IMR-90 (cell line): ENCODE results near the gene SPATA9. TPM values are rescaled to one million over a fixed set of nuclear protein-coding genes. Genes with fewer than 3 reads are reported as not detected.

Source experiments
- ATAC-seq: fragments of 200-7000 bp; cut with Tn5 transposase; 2 replicates; pipeline ENCODE4 v1.9.1; 2020; ENCODE audit warnings: low read depth, mild to moderate bottlenecking, moderate library complexity
- BruUV-seq: library from RNA; stranded (reverse); fragments of 400-500 nt; replicated peaks from 2 replicates; lab custom pipeline; 2021; lab: Mats Ljungman, UMichigan
- CTCF ChIA-PET: fragments of 300-600 bp; formaldehyde crosslinking; extraction: SDS; loops from one replicate; lab custom pipeline; 2021; ENCODE audit warnings: antibody characterized with exemption; lab: Yijun Ruan, JAX
- POLR2A ChIA-PET: fragments of 300-600 bp; sonication (Branson Sonifier 250); formaldehyde crosslinking; loops from one replicate; lab custom pipeline; 2022; ENCODE audit warnings: antibody characterized with exemption; ENCODE audit not compliant: unreplicated experiment; lab: Charles Lee
- DNase-seq: peaks from one replicate; pipeline ENCODE4 v3.0.0; 2013
- H2AFZ ChIP-seq: replicated peaks from 2 replicates; pipeline ENCODE3; 2013; ENCODE audit warnings: low read length, mild to moderate bottlenecking; ENCODE audit not compliant: poor library complexity
- H2AK5ac ChIP-seq: 2 replicates; pipeline ENCODE4 v1.6.1; 2013; ENCODE audit warnings: low read depth, low read length, inconsistent platforms
- H2AK9ac ChIP-seq: replicated peaks from 2 replicates; pipeline ENCODE3; 2013; ENCODE audit warnings: mild to moderate bottlenecking, low read depth, low read length, moderate library complexity; ENCODE audit not compliant: poor library complexity
- H2BK120ac ChIP-seq: 2 replicates; pipeline ENCODE4 v1.6.1; 2013; ENCODE audit warnings: low read depth, low read length, inconsistent platforms
- H2BK15ac ChIP-seq: 3 replicates; pipeline ENCODE4 v1.6.1; 2013; ENCODE audit warnings: low read depth, low read length, inconsistent platforms
- H2BK20ac ChIP-seq: 2 replicates; pipeline ENCODE4 v1.6.1; 2013; ENCODE audit warnings: low read depth, mild to moderate bottlenecking, inconsistent platforms, low read length, moderate library complexity
- H2BK5ac ChIP-seq: 2 replicates; pipeline ENCODE4 v1.6.1; 2013; ENCODE audit warnings: mild to moderate bottlenecking, low read depth, low read length, inconsistent platforms; ENCODE audit not compliant: poor library complexity, severe bottlenecking
- H3K14ac ChIP-seq: replicated peaks from 2 replicates; pipeline ENCODE4 v1.6.1; 2013; ENCODE audit warnings: low read depth, low read length, inconsistent platforms
- H3K18ac ChIP-seq: 2 replicates; pipeline ENCODE4 v1.6.1; 2013; ENCODE audit warnings: low read depth, low read length, control low read depth
- H3K23ac ChIP-seq: 2 replicates; pipeline ENCODE4 v1.6.1; 2013; ENCODE audit warnings: low read depth, low read length, inconsistent platforms
- H3K27ac ChIP-seq: 2 replicates; pipeline ENCODE4 v1.5.1; 2013; ENCODE audit warnings: mild to moderate bottlenecking, control low read depth, low read length; ENCODE audit not compliant: insufficient read depth
- H3K27me3 ChIP-seq: 2 replicates; pipeline ENCODE4 v1.6.1; 2013; ENCODE audit warnings: low read length; ENCODE audit not compliant: control insufficient read depth, insufficient read depth
- H3K36me3 ChIP-seq: 2 replicates; pipeline ENCODE4 v1.6.1; 2013; ENCODE audit warnings: low read length, mixed read lengths; ENCODE audit not compliant: control insufficient read depth, insufficient read depth
- H3K4ac ChIP-seq: 2 replicates; pipeline ENCODE4 v1.6.1; 2013; ENCODE audit warnings: low read depth, low read length, inconsistent platforms
- H3K4me1 ChIP-seq: 2 replicates; pipeline ENCODE4 v1.6.1; 2013; ENCODE audit warnings: low read length, mixed read lengths; ENCODE audit not compliant: control insufficient read depth, insufficient read depth
- H3K4me2 ChIP-seq: 2 replicates; pipeline ENCODE4 v1.6.1; 2013; ENCODE audit warnings: low read depth, mild to moderate bottlenecking, control low read depth, low read length, moderate library complexity
- H3K4me3 ChIP-seq: 2 replicates; pipeline ENCODE4 v1.5.1; 2013; ENCODE audit warnings: low read depth, mild to moderate bottlenecking, control low read depth, low read length, moderate library complexity; ENCODE audit not compliant: insufficient read depth
- H3K56ac ChIP-seq: 2 replicates; pipeline ENCODE4 v1.6.1; 2013; ENCODE audit warnings: low read length, inconsistent platforms; ENCODE audit not compliant: insufficient read depth; ENCODE audit errors: extremely low read depth
- H3K79me1 ChIP-seq, 2 experiments: 2 replicates each; pipeline ENCODE4 v1.6.1; 2013; ENCODE audit warnings: low read length in 2 of 2, inconsistent platforms in 1 of 2, low read depth in 1 of 2
- H3K9ac ChIP-seq: 2 replicates; pipeline ENCODE4 v1.6.1; 2013; ENCODE audit warnings: low read depth, low read length, control low read depth
- H3K9me1 ChIP-seq: 2 replicates; pipeline ENCODE4 v1.6.1; 2013; ENCODE audit warnings: low read length, inconsistent platforms; ENCODE audit not compliant: insufficient read depth
- H3K9me3 ChIP-seq: 2 replicates; pipeline ENCODE4 v1.6.1; 2013; ENCODE audit warnings: low read length; ENCODE audit not compliant: control insufficient read depth, insufficient read depth
- H4K20me1 ChIP-seq: 2 replicates; pipeline ENCODE4 v1.6.1; 2013; ENCODE audit warnings: low read length, inconsistent platforms; ENCODE audit not compliant: insufficient read depth
- H4K5ac ChIP-seq: 2 replicates; pipeline ENCODE4 v1.6.1; 2013; ENCODE audit warnings: mild to moderate bottlenecking, low read depth, low read length, control low read depth
- H4K8ac ChIP-seq, 2 experiments: 2 replicates each; pipeline ENCODE4 v1.6.1; 2013; ENCODE audit warnings: low read depth in 2 of 2, low read length in 2 of 2, control low read depth in 1 of 2, inconsistent platforms in 1 of 2
- H4K91ac ChIP-seq: 2 replicates; pipeline ENCODE4 v1.6.1; 2013; ENCODE audit warnings: low read depth, low read length, inconsistent platforms; ENCODE audit not compliant: insufficient read depth
- BHLHE40 ChIP-seq: fragments of 150-350 bp; IDR thresholded peaks from 2 replicates; pipeline ENCODE4 v1.6.1; 2016; ENCODE audit warnings: mild to moderate bottlenecking, low read depth, low read length
- CEBPB ChIP-seq: IDR thresholded peaks from 2 replicates; pipeline ENCODE4 v1.6.1; 2012; ENCODE audit warnings: low read depth, low read length, improper control_type of control experiment
- CHD1 ChIP-seq: IDR thresholded peaks from 2 replicates; pipeline ENCODE4 v1.6.1; 2012; ENCODE audit warnings: low read depth, low read length, improper control_type of control experiment
- FOS ChIP-seq: fragments of 150-350 bp; IDR thresholded peaks from 2 replicates; pipeline ENCODE4 v1.6.1; 2016; ENCODE audit warnings: low read depth, low read length
- MAFK ChIP-seq: IDR thresholded peaks from 2 replicates; pipeline ENCODE4 v1.6.1; 2012; ENCODE audit warnings: low read depth, low read length, improper control_type of control experiment
- MXI1 ChIP-seq: IDR thresholded peaks from 2 replicates; pipeline ENCODE4 v1.6.1; 2012; ENCODE audit warnings: low read depth, mild to moderate bottlenecking, low read length, moderate library complexity, borderline replicate concordance
- NFE2L2 ChIP-seq: fragments of 150-350 bp; IDR thresholded peaks from 2 replicates; pipeline ENCODE4 v1.6.1; 2016; ENCODE audit warnings: low read depth, mild to moderate bottlenecking, low read length
- POLR2A ChIP-seq: IDR thresholded peaks from 2 replicates; pipeline ENCODE4 v1.6.1; 2012; ENCODE audit warnings: mild to moderate bottlenecking, low read depth, low read length
- RAD21 ChIP-seq: IDR thresholded peaks from 2 replicates; pipeline ENCODE4 v1.6.1; 2012; ENCODE audit warnings: low read length, improper control_type of control experiment
- RCOR1 ChIP-seq: IDR thresholded peaks from 2 replicates; pipeline ENCODE4 v1.6.1; 2012; ENCODE audit warnings: mild to moderate bottlenecking, low read length, improper control_type of control experiment; ENCODE audit not compliant: insufficient replicate concordance
- RFX5 ChIP-seq: IDR thresholded peaks from 2 replicates; pipeline ENCODE4 v1.8.0; 2012; ENCODE audit warnings: low read depth, mild to moderate bottlenecking, low read length, moderate library complexity
- SMC3 ChIP-seq: fragments of 150-350 bp; IDR thresholded peaks from 2 replicates; pipeline ENCODE4 v1.6.1; 2016; ENCODE audit warnings: low read depth, mild to moderate bottlenecking, antibody characterized with exemption, low read length, moderate library complexity
- WGBS, 2 experiments: methylation state at CpG; one replicate each; pipeline versions ENCODE4 v1.1.5 to v1.1.7; 2013; ENCODE audit warnings: missing lambda C conversion rate in 2 of 2; ENCODE audit not compliant: insufficient read length in 1 of 2; ENCODE audit errors: extremely low coverage in 2 of 2; 5-methylcytosine and 5-hydroxymethylcytosine counted together
- dilution Hi-C: fragments of 300-500 bp; cut with HindIII; formaldehyde crosslinking; loops from one replicate; pipeline ENCODE4 v1.14.3; 2018; ENCODE audit warnings: low sequenced_read_pairs; ENCODE audit not compliant: unreplicated experiment
- in situ Hi-C: fragments of 300-500 bp; cut with MboI; formaldehyde crosslinking; loops from 3 replicates; pipeline ENCODE4 v1.14.3; 2019; ENCODE audit warnings: low sequenced_read_pairs, inconsistent platforms, mixed read lengths
- intact Hi-C: fragments of 100-400 bp; cut with micrococcal nuclease; formaldehyde crosslinking; loops from 2 replicates; pipeline ENCODE4 v1.10.0; 2022
- polyA plus RNA-seq, 3 experiments: library from polyadenylated mRNA; depleted of rRNA; stranded (reverse); fragments of >200 nt; gene quantifications; 2 replicates each; pipeline ENCODE4 v1.2.3, GENCODE V29; 2012; ENCODE audit warnings: low replicate concordance in 1 of 3
- total RNA-seq: library from RNA; depleted of rRNA; stranded (reverse); fragments of >200 nt; gene quantifications from 2 replicates; pipeline ENCODE4 v1.2.3, GENCODE V29; 2012
- TF ChIP-seq, protein P1 (sequence below): fragments of 150-350 bp; IDR thresholded peaks from 2 replicates; pipeline ENCODE4 v1.6.1; 2016; ENCODE audit warnings: low read depth, mild to moderate bottlenecking, low read length, moderate library complexity, borderline replicate concordance
- TF ChIP-seq, protein P2 (sequence below): conservative IDR thresholded peaks from 2 replicates; pipeline ENCODE4 v1.5.1; 2012; ENCODE audit warnings: mild to moderate bottlenecking, low read depth, low read length, improper control_type of control experiment
- TF ChIP-seq, protein P3 (sequence below): fragments of 150-350 bp; IDR thresholded peaks from 2 replicates; pipeline ENCODE4 v1.6.1; 2017; ENCODE audit warnings: mild to moderate bottlenecking, antibody characterized with exemption, low read length, low read depth

Gene SPATA9
- total and polyA plus RNA-seq, 2 of the 4 experiments (the other 2 are of a cell fraction), result 0.72 to 0.86 TPM

DNA sequence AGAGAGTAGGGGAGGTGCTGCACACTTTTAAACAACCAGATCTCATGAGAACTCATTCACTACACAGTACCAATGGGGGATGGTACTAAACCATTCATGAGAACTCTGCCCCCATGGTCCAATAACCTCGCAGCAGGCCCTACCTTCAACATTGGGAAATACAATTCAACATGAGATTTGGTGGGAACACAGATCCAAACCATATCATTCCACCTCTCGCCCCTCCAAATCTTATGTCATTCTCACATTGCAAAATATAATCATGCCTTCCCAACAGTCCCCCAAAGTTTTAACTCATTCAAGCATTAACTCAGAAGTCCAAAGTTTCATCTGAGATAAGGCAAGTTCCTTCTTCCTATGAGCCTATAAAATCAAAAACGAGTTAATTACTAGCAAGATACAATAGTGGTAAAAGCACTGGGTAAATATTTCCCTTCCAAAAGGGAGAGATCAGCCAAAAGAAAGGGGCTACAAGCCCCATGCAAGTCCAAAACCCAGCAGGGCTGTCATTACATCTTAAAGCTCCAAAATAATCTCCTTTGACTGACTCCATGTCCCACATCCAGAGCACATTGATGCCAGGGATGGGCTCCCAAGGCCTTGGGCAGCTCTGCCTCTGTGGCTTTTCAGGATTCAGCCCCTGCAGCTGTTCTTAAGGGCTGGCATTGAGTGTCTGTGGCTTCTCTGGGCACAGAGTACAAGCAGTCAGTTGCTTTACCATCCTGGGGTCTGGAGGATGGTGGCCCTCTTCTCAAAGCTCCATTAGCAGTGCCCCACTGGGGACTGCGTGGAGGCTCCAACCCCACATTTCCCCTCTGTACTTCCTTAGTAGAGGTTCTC lies 54.6 kb downstream of the SPATA9 start:
- Histone ChIP-seq H3K14ac (no peak overlapping the region), H3K4me1 (peaks cover 6% of the 10 kb centered on the region), H2AK9ac (no peak overlapping the region), H4K20me1 (no peaks in the 10 kb centered on the region), H2BK120ac (no peak overlapping the region), H3K9ac (no peak overlapping the region), H3K9me1 (peaks cover 3% of the 10 kb centered on the region; the same call in 1 of the 2 replicates), H3K9me3 (no peaks in the 10 kb centered on the region), H3K23ac (no peak overlapping the region), H4K5ac (no peak overlapping the region), H3K27me3 (no peaks in the 10 kb centered on the region), H2AFZ (no peak overlapping the region), H3K18ac (no peak overlapping the region), H2BK20ac (no peak overlapping the region), H2BK15ac (no peak overlapping the region), H4K8ac (no peak overlapping the region), H3K79me1 (no peaks in the 10 kb centered on the region), H4K91ac (no peak overlapping the region), H3K4me2 (no peak overlapping the region), H3K36me3 (no peaks in the 10 kb centered on the region), H3K27ac (no peak overlapping the region), H3K4ac (no peak overlapping the region), H2BK5ac (no peak overlapping the region), H3K4me3 (no peak overlapping the region), H2AK5ac (peak overlapping the region; percentile 23; the same call in 1 of the 2 replicates), H3K56ac (no peak overlapping the region)
- no peak for ATAC-seq
- ChIA-PET POLR2A (no interaction called here), CTCF (no interaction called here)
- dilution Hi-C loops, result no loop called here
- BruUV-seq, result no TSS peak
- intact Hi-C loops, result no loop called here
- in situ Hi-C loops, result loop anchor here (25.0 kb wide), 1 partner anchor 684 kb away; no protein-coding TSS in a partner anchor
- DNase-seq, result no peak
- WGBS, 2 experiments, result 86% methylated on average over 2 of the region's 4 CpGs; no CpG with 5 or more reads in 1 of the 2 experiments
- TF ChIP-seq RCOR1, result no peak
- TF ChIP-seq CEBPB, result no peak
- no peak for TF ChIP-seq FOS
- no peak for TF ChIP-seq MXI1
- no peak for TF ChIP-seq NFE2L2
- TF ChIP-seq, protein P1, sequence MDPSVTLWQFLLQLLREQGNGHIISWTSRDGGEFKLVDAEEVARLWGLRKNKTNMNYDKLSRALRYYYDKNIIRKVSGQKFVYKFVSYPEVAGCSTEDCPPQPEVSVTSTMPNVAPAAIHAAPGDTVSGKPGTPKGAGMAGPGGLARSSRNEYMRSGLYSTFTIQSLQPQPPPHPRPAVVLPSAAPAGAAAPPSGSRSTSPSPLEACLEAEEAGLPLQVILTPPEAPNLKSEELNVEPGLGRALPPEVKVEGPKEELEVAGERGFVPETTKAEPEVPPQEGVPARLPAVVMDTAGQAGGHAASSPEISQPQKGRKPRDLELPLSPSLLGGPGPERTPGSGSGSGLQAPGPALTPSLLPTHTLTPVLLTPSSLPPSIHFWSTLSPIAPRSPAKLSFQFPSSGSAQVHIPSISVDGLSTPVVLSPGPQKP, result no peak
- no peak for TF ChIP-seq RFX5
- no peak for TF ChIP-seq CHD1
- TF ChIP-seq RAD21, result no peak
- TF ChIP-seq, protein P2, sequence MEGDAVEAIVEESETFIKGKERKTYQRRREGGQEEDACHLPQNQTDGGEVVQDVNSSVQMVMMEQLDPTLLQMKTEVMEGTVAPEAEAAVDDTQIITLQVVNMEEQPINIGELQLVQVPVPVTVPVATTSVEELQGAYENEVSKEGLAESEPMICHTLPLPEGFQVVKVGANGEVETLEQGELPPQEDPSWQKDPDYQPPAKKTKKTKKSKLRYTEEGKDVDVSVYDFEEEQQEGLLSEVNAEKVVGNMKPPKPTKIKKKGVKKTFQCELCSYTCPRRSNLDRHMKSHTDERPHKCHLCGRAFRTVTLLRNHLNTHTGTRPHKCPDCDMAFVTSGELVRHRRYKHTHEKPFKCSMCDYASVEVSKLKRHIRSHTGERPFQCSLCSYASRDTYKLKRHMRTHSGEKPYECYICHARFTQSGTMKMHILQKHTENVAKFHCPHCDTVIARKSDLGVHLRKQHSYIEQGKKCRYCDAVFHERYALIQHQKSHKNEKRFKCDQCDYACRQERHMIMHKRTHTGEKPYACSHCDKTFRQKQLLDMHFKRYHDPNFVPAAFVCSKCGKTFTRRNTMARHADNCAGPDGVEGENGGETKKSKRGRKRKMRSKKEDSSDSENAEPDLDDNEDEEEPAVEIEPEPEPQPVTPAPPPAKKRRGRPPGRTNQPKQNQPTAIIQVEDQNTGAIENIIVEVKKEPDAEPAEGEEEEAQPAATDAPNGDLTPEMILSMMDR, result no peak
- TF ChIP-seq MAFK, result no peak
- TF ChIP-seq, protein P3, sequence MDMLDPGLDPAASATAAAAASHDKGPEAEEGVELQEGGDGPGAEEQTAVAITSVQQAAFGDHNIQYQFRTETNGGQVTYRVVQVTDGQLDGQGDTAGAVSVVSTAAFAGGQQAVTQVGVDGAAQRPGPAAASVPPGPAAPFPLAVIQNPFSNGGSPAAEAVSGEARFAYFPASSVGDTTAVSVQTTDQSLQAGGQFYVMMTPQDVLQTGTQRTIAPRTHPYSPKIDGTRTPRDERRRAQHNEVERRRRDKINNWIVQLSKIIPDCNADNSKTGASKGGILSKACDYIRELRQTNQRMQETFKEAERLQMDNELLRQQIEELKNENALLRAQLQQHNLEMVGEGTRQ, result no peak
- TF ChIP-seq POLR2A, result no peak
- TF ChIP-seq SMC3, result no peak
- TF ChIP-seq BHLHE40, result no peak
